ENCODE data around the gene HSF5. TPM values are rescaled to one million over a fixed set of nuclear protein-coding genes. Genes with fewer than 3 reads are reported as not detected.
"Not testable (repeated sequence)": the region's sequence is repeated elsewhere in the genome, so short reads cannot be mapped to it uniquely, and the experiment has no call there.

The HSF5 gene
- polyA plus RNA-seq, 1 experiment, result not detected

GRCh38 chr17:58401287-58401686, 86.9 kb downstream of the HSF5 start:
- ChIA-PET POLR2A (no interaction called here), CTCF (interaction anchor here (1.5 kb wide), 1 partner anchor 16 kb away, joined by 3 read pairs; the partner anchor contains the start of gene RNF43)
- H3K27ac ChIP-seq (ENCODE audit: low read depth, low read length), result no peak overlapping the region
- no peak for DNase-seq (ENCODE audit: low read depth, low spot score)
- no peak for TF ChIP-seq CTCF (IDR thresholded peaks at IDR 0.05; ENCODE audit: low read depth, low read length)
- H3K27me3 ChIP-seq (ENCODE audit: control insufficient read depth, insufficient read depth, low read length), result no peaks in the 10 kb centered on the region
- H3K4me3 ChIP-seq (ENCODE audit: low read depth, low read length), result no peak overlapping the region
- H3K9me3 ChIP-seq (ENCODE audit: control insufficient read depth, insufficient read depth, low read length), result no peaks in the 10 kb centered on the region

- Histone ChIP-seq H3K27me3 (ENCODE audit: control insufficient read depth, insufficient read depth, low read length) (no peaks in the 10 kb centered on the region), H3K9me3 (ENCODE audit: control insufficient read depth, insufficient read depth, low read length) (no peaks in the 10 kb centered on the region), H3K4me3 (ENCODE audit: low read depth, low read length) (no peak overlapping the region), H3K27ac (ENCODE audit: low read depth, low read length) (no peak overlapping the region)
- DNase-seq (ENCODE audit: low read depth, low spot score), result no peak
- ChIA-PET CTCF (interaction anchor here (1.1 to 1.5 kb wide), 2 partner anchors 17 to 84 kb away, joined by 3 to 6 read pairs; partner anchors contain the start of gene RNF43), POLR2A (no interaction called here)
- TF ChIP-seq CTCF (IDR thresholded peaks at IDR 0.05; ENCODE audit: low read depth, low read length), result no peak
Measured at GRCh38 chr17:58400826-58401225, 87.4 kb downstream of the HSF5 start.

- no peak overlapping the region for H3K27ac ChIP-seq (ENCODE audit: low read depth, low read length)
- no peak for DNase-seq (ENCODE audit: low read depth, low spot score)
- TF ChIP-seq CTCF (IDR thresholded peaks at IDR 0.05; ENCODE audit: low read depth, low read length), result no peak
- no peaks in the 10 kb centered on the region for H3K9me3 ChIP-seq (ENCODE audit: control insufficient read depth, insufficient read depth, low read length)
- ChIA-PET CTCF (interaction anchor here (1.1 to 1.5 kb wide), 2 partner anchors 18 to 83 kb away, joined by 3 to 6 read pairs; partner anchors contain the start of gene RNF43), POLR2A (no interaction called here)
- H3K4me3 ChIP-seq (ENCODE audit: low read depth, low read length), result no peak overlapping the region
- no peaks in the 10 kb centered on the region for H3K27me3 ChIP-seq (ENCODE audit: control insufficient read depth, insufficient read depth, low read length)
Measured at GRCh38 chr17:58399974-58400373, 88.2 kb downstream of the HSF5 start.

GRCh38 chr17:58398574-58399266, 89.5 kb downstream of the HSF5 start:
- Histone ChIP-seq H3K9me3 (ENCODE audit: control insufficient read depth, insufficient read depth, low read length) (no peaks in the 10 kb centered on the region), H3K27ac (ENCODE audit: low read depth, low read length) (no peak overlapping the region), H3K27me3 (ENCODE audit: control insufficient read depth, insufficient read depth, low read length) (no peaks in the 10 kb centered on the region), H3K4me3 (ENCODE audit: low read depth, low read length) (no peak overlapping the region)
- DNase-seq (ENCODE audit: low read depth, low spot score), result no peak
- ChIA-PET POLR2A (no interaction called here), CTCF (interaction anchor here (1.7 kb wide), 1 partner anchor 19 kb away, joined by 7 read pairs; the partner anchor contains the start of gene RNF43)
- no peak for TF ChIP-seq CTCF (IDR thresholded peaks at IDR 0.05; ENCODE audit: low read depth, low read length)

GRCh38 chr17:58397421-58397820, 90.8 kb downstream of the HSF5 start:
- CTCF ChIA-PET, result interaction anchor here (1.7 to 2.7 kb wide), 2 partner anchors 20 to 80 kb away, joined by 7 to 11 read pairs; partner anchors contain the start of gene RNF43
- DNase-seq (ENCODE audit: low read depth, low spot score); H3K27ac ChIP-seq (ENCODE audit: low read depth, low read length); POLR2A ChIA-PET; H3K9me3 ChIP-seq (ENCODE audit: control insufficient read depth, insufficient read depth, low read length); H3K4me3 ChIP-seq (ENCODE audit: low read depth, low read length); H3K27me3 ChIP-seq (ENCODE audit: control insufficient read depth, insufficient read depth, low read length): not testable (repeated sequence)
